Measurements from ENCODE around the gene LYAR.
"Not testable (repeated sequence)": the region's sequence is repeated elsewhere in the genome, so short reads cannot be mapped to it uniquely, and the experiment has no call there.

Gene LYAR

DNA sequence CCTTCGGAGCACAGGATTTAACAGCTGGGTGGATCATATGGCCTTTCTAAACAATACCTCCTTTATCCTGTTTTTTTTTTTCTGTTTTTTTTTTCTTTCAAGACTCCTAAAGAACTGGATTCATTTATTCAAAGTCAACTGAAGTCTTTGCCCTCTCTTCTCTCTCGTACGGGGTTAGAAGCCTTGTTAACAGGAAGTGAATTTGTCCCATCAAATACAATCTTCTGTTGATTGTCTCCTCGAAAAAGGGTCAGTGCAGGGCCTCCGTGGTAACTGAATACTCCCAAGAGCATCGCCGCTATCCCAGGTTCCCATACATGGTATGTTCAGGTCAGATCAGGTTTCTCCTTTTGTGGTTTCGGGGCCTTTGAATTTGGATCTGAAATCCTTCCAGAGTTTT is 40.1 kb downstream of the LYAR start:
- DNase-seq (ENCODE audit: extremely low spot score), result no peak
- ChIA-PET CTCF (interaction anchor here (1.3 to 4.1 kb wide), 3 partner anchors 19 to 87 kb away, joined by 3 to 17 read pairs (median 12); no protein-coding TSS in a partner anchor), POLR2A (no interaction called here)
- TF ChIP-seq, protein P1, sequence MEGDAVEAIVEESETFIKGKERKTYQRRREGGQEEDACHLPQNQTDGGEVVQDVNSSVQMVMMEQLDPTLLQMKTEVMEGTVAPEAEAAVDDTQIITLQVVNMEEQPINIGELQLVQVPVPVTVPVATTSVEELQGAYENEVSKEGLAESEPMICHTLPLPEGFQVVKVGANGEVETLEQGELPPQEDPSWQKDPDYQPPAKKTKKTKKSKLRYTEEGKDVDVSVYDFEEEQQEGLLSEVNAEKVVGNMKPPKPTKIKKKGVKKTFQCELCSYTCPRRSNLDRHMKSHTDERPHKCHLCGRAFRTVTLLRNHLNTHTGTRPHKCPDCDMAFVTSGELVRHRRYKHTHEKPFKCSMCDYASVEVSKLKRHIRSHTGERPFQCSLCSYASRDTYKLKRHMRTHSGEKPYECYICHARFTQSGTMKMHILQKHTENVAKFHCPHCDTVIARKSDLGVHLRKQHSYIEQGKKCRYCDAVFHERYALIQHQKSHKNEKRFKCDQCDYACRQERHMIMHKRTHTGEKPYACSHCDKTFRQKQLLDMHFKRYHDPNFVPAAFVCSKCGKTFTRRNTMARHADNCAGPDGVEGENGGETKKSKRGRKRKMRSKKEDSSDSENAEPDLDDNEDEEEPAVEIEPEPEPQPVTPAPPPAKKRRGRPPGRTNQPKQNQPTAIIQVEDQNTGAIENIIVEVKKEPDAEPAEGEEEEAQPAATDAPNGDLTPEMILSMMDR (IDR thresholded peaks at IDR 0.05; ENCODE audit: control extremely low read depth, extremely low read depth, low read depth, missing control alignments), result no peak

DNA sequence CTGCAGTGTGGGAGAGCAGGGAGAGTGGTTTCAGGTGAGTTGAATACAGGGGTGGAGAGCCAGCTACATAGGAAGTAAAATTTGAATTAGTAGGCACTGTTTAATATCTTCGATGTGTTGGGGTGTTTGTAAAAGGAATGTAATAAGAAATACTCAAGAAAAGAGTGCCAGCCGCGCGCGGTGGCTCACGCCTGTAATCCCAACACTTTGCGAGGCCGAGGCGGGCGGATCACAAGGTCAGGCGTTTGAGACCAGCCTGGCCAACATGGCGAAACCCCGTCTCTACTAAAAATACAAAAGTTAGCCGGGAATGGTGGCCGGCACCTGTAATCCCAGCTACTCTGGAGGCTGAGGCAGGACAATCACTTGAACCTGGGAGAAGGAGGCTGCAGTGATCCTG is 40.6 kb downstream of the LYAR start:
- POLR2A ChIA-PET; DNase-seq (ENCODE audit: extremely low spot score): not testable (repeated sequence)
- CTCF ChIA-PET, result interaction anchor here (0.8 to 4.1 kb wide), 5 partner anchors 14 to 88 kb away, joined by 3 to 17 read pairs (median 8); no protein-coding TSS in a partner anchor

GRCh38 chr4:4248885-4249203 is 41.1 kb downstream of the LYAR start:
- DNase-seq (ENCODE audit: extremely low spot score), result no peak
- ChIA-PET CTCF (interaction anchor here (0.8 to 4.1 kb wide), 4 partner anchors 14 to 88 kb away, joined by 3 to 17 read pairs (median 6); no protein-coding TSS in a partner anchor), POLR2A (no interaction called here)
- TF ChIP-seq, protein P1 (IDR thresholded peaks at IDR 0.05; ENCODE audit: control extremely low read depth, extremely low read depth, low read depth, missing control alignments), result no peak

DNA sequence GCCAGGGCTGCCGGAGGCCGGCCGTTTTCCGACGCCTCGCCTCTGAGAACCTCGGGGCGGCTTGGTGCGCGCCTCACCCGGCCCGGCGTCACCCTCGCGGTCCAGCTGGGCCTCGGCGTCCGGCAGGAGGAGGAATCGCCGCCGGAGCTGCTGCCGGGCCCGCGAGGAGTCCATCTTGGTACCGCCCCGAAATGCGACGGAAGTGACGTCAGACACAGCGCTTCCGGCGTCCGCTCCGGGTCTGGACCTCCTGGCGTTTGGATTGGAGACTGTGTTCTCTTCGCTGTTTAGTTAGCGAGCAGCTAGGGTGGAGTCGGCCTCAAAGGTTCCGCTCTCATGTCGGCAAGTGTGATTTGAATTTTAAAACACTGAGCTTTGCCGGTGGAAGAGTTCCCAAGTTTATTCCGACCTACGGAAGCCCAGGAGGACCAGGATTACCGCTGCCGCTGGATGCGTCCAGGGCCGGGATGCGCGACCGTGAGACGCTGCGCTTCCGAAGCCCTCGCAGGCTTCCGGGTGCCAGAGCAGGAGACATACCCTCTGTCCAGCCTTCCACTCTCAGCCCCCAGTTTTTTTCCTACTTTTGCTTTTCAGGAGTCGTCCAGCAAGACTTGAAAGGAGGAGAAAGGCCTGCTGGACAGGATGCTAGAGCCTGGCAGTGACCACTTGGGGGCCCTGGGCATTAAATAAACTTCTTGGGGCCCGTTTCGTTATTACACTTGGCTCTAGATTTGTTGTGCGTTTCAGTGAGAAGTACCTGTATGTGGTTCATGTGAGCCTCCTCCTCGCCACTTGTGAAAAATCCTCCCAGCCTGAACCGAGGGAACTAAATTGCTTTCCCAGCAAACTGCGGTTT is 41.7 kb downstream of the LYAR start, which contains the start of gene TMEM128:
TMEM128 (minus strand) TSS at position 195 of the 856 bp plus-strand sequence; CDS start at position 174, 21 bp downstream.
- DNase-seq (ENCODE audit: extremely low spot score), result peak; percentile 97
- CTCF ChIA-PET, result interaction anchor here (0.7 to 4.1 kb wide), 8 partner anchors 8 to 177 kb away, joined by 3 to 17 read pairs (median 3); no protein-coding TSS in a partner anchor
- POLR2A ChIA-PET, result no interaction called here
- TF ChIP-seq, protein P1 (IDR thresholded peaks at IDR 0.05; ENCODE audit: control extremely low read depth, extremely low read depth, low read depth, missing control alignments), result no peak

DNA sequence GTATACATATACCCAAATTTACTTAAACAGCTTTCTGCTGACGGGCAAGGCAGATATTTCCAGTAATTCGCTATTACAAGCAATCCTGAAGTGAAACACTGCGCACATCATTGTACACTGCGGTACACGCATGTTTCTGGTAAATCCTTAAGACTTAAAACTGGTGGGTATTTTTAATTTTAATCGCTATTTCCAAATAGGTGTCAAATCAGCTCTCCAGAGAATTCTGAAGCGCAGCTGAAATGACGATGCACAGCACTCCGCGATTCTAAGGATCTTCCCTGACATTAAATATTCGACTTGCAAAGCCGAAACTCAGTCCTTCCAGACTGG is 42.3 kb downstream of the LYAR start:
- POLR2A ChIA-PET, result no interaction called here
- DNase-seq (ENCODE audit: extremely low spot score), result no peak
- TF ChIP-seq, protein P1 (IDR thresholded peaks at IDR 0.05; ENCODE audit: control extremely low read depth, extremely low read depth, low read depth, missing control alignments), result no peak
- CTCF ChIA-PET, result interaction anchor here (0.7 to 1.8 kb wide), 7 partner anchors 9 to 273 kb away, joined by 3 to 8 read pairs (median 3); no protein-coding TSS in a partner anchor

DNA sequence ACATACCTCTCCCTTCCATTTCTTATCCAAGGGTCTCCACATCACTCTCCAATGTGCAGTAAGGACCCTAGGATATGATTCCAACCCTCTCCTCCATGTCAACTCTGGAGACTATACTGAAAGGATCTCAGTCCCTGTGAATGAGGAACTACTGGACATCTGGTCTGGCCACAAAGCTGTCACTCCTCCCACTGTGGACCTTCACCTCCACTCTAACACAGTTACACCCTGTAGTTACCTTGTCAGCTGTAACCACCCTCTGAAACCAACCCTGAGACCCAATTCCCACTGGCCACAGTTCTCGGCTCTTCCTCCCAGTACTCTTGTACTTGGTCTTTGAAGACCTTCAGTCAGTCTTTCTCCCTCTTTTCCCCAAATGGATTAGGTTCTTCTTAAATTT is 44.8 kb downstream of the LYAR start:
- ChIA-PET POLR2A (no interaction called here), CTCF (no interaction called here)
- TF ChIP-seq, protein P1 (IDR thresholded peaks at IDR 0.05; ENCODE audit: control extremely low read depth, extremely low read depth, low read depth, missing control alignments), result no peak
- no peak for DNase-seq (ENCODE audit: extremely low spot score)

- DNase-seq (ENCODE audit: extremely low spot score); CTCF ChIA-PET; POLR2A ChIA-PET: not testable (repeated sequence)
Measured at GRCh38 chr4:4239551-4239950, 50.4 kb downstream of the LYAR start.
